Daoy (cell line): Measurements from ENCODE around the gene CTDSP2. TPM values are rescaled to one million over a fixed set of nuclear protein-coding genes. Genes with fewer than 3 reads are reported as not detected.
"Not testable (repeated sequence)": the region's sequence is repeated elsewhere in the genome, so short reads cannot be mapped to it uniquely, and the experiment has no call there.

Experiments used
- DNase-seq: peaks from one replicate; pipeline ENCODE4 v3.0.0-alpha.2; 2015; ENCODE audit warnings: low read depth
- total RNA-seq: library from RNA; depleted of rRNA; stranded (reverse); fragments of >200 nt; shearing (Covaris generic); gene quantifications from 2 replicates; pipeline ENCODE4 v1.2.3, GENCODE V29; 2014

CTDSP2 gene
- total RNA-seq, 1 experiment from 2014 or later = 28.2 TPM

DNA sequence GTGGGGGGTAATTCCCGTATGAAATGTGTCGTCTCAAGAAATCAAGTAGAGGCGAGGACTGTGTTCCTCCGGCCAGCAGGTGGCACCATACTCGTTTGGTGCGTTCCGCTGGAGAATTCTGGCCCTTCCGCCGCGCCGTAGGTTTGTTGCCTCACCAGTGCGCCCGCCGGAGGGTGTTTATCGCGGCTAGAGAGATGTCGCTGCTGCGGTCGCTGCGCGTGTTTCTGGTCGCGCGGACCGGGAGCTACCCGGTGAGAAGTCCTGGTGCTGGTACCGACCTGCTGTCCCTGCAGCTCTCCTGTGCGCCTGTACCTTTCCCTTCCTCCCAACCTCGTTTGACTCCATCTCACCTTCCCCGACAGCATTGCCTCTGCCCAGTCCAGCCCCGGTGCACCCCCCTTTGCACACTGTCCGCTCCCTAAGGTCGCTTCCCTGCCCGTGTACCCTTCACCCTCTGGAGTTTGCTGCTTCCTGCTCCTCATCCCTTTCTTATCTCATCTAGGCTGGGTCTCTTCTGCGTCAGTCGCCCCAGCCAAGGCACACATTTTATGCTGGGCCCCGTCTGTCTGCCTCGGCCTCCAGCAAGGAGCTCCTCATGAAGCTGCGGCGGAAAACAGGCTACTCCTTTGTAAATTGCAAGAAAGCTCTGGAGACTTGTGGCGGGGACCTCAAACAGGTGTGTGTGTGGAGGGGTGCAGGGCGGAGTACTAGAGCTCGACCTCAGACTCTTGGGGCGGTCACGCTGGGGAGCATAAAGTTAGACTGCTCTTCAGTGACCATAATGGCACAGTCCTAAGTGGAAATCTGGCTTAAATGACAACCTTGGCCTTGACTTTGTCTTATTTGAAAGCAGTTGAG lies 63.7 kb downstream of the CTDSP2 start, which contains the start of gene TSFM:
TSS of gene TSFM (plus strand) at position 180 of the 858 bp plus-strand sequence. CDS start at position 195, 15 bp downstream.
- DNase-seq = peak; percentile 96

DNA sequence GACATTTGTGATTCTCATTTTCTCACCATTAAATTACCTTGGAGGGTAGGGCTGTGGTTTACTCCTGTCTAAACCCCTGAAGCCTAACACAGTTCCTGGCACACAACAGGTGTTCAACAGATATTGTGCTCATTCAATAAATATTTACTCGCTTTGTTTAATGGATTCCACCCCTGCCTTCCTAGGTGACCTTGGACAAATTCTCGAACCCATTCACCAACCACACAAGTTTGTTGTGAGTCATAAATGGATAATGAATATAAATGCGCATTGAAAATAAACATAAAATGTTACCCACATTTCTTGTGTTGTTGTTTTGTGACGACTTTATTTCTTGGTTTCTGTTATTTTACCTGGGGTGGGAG lies 64.3 kb downstream of the CTDSP2 start:
- DNase-seq = no peak

DNA sequence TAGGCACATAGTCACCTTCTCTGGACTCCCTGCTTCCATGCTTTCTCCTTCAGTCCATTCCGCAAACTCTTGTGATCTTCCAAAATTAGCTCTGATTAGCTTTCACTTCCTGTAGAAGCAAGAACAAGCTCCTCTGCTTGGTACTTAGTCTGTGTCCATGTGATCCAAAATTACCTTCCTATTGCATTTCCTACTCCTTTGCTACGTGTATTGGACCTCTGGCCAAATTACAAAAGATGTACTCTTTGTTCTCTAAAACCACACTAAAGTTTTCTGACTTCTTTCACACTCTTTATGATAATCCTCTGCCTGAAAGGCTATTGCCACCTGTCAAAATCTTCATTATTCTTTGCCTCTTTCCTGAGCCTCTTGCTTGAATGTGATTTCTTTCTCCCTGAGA lies 64.7 kb downstream of the CTDSP2 start:
- DNase-seq = no peak

DNA sequence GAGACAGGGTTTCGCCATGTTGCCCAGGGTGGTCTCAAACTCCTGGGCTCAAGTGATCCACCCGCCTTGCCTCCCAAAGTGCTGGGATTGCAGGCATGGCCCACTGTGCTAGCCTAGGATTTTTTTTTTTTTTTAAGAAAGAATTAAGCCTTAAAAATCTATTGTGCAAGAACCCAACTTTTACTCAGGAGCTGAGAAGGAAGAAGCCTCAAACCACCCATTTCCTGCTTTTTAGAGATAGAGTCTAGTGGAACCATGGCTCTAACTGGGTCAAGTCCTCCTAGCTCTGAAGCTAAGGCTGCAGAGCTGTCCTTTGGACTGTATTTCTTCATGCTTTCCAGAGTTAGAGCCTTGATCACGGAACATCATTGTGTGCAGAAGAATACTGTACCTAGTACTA lies 65.3 kb downstream of the CTDSP2 start:
- no peak for DNase-seq

DNA sequence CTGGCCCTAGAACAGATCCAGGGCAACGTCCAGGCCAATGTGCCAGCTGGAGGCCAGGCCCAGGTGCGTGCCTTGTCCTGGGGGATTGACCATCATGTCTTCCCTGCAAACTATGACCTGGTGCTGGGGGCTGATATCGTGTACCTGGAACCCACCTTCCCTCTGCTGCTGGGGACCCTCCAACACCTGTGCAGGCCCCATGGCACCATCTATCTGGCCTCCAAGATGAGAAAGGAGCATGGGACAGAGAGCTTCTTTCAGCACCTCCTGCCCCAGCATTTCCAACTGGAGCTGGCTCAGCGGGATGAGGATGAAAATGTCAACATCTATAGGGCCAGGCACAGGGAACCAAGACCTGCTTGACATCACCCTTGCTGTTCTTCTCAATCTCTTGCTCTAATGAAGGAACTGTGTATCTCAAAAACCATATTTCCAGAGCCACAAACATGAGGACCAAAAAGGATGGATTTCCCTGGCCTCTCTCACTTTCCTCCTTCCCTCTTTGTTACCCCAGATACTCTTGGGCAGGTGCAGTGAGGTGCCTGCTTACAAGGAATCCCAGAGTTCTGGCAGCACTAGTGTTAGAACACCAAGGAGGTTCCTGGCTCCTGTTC lies 66.1 kb downstream of the CTDSP2 start:
- DNase-seq = no peak

DNA sequence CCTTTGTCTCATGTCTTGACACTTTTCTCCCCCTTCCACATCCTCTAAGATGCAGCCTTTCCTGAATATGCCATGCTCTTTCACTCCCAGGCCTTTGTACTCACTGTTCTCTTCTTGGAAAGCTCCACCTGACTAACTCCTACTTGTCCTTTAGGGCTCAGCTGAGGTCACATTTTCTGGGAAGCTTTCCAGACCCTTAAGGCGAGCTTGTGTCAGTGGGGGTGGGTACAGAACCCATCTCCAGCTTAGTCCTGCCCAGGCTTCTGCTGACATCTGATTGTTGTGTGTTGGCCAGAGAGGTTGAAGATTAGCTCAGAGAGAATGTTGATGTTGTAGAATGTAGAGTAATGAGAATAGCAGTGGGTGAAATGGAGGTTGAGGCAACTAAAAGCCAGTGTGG lies 66.8 kb downstream of the CTDSP2 start:
- no peak for DNase-seq

DNA sequence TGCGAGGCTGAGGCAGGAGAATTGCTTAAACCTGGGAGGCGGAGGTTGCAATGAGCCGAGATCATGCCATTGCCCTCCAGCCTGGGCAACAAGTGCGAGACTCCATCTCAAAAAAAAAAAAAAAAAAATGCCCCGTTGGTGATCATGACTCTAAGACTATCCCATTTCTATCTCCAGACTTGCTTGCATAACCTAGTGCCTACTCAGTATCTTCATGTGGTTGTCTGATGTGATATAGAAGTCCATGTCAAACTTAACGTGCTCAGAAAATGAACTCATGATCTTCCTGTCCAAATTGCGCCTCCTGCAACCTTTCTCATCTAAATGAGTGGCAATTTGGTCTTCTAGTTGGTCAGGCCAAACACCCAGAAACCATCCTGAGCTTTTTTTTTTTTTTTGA lies 68.6 kb downstream of the CTDSP2 start:
- no peak for DNase-seq

DNA sequence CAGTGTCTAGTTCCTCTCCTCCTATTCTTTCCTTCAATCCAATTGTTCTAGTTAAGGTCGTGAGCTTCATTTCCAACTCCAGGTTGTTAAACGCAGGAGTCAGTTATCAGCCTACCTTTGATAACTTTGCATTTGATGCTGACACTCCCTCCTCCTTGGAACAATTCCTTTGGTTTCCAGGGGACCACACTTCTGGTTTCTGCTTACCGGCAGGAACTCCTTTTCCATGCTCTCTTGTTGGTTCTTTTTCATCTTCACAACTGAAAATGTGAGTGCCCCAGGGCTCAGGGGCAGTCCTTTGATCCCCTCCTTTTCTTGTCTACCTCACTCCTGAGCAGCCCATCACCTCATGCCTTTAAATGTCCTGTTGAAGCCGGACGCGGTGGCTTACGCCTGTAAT lies 69.2 kb downstream of the CTDSP2 start:
- DNase-seq = no peak

DNA sequence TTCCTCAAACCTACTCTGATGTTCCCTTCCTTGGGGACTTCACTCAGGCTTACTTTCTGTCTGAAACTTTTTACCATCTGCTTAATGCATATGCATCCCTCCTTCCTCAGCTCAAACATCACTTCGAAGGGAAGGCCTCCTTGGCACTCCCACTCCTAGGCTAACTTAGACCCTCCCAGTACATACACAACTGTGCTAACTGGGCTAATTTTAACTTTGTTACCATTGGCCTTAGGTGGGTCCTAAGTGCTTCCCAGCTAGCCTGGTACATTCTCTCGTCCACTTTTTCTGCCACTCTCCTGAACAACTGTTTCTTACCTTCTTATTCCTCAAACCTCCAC lies 70.3 kb downstream of the CTDSP2 start:
- DNase-seq = no peak

DNA sequence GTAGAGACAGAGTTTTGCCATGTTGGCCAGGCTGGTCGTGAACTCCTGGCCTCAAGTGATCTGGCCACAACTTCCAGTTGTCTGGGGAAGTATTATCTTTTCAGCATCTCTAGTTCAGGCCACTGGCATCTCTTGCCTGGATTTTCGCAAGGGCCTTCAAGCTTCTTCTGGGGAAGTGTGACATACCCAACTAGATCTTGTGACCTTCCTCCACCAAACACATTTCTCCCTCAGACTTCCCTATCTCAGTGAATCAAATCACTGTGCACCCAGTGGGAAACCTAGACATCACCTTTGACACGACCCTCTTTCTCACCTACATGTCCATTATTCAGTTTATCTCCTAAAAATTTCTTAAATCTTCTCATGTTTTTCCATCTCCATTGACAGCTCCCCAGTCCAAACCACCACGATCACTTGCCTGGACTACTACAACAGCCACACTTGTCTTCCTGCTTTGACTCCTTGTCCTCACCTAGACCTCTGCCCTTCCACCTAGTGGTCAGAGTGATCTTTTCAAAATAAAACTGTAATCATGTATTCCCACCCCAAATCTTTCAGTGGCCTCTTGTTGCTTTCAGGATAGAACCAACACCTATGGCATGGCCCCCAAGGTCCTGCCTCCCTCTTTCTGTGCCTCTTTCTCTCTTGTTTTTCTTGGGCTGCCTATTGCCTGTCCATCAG lies 70.8 kb downstream of the CTDSP2 start:
- DNase-seq = no peak

DNA sequence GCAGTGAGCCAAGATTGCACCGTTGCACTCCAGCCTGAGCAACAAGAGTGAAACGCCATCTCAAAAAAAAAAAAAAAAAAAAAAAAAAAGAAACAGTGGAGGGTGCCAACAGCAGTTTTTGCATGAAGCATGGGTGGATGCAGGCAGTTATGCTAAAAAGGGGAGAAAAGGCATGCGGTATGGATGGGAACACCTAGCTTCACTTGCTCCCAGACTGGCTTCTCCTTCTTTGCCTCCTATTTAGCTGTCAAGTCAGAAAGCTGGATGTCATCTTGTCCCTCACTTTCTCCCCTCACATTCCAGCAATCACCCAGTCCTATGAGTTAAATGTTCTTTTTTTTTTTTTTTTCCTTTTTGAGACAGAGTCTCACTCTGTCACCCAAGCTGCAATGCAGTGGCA lies 71.5 kb downstream of the CTDSP2 start:
- DNase-seq = no peak

DNA sequence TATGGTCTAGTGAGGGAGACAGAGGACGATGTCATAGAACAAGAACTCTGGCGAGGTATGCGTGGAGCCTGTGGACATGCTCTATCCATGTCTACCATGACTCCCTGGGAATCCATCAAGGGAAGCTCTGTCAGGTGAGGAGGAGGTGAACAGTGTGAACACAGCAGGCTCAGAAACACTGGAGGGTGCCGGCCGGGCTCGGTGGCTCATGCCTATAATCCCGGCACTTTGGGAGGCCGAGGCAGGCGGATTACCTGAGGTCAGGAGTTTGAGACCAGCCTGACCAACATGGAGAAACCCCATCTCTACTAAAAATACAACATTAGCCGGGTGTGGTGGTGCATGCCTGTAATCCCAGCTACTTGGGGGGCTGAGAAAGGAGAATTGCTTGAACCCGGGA lies 71.9 kb downstream of the CTDSP2 start:
- not testable (repeated sequence) for DNase-seq

DNA sequence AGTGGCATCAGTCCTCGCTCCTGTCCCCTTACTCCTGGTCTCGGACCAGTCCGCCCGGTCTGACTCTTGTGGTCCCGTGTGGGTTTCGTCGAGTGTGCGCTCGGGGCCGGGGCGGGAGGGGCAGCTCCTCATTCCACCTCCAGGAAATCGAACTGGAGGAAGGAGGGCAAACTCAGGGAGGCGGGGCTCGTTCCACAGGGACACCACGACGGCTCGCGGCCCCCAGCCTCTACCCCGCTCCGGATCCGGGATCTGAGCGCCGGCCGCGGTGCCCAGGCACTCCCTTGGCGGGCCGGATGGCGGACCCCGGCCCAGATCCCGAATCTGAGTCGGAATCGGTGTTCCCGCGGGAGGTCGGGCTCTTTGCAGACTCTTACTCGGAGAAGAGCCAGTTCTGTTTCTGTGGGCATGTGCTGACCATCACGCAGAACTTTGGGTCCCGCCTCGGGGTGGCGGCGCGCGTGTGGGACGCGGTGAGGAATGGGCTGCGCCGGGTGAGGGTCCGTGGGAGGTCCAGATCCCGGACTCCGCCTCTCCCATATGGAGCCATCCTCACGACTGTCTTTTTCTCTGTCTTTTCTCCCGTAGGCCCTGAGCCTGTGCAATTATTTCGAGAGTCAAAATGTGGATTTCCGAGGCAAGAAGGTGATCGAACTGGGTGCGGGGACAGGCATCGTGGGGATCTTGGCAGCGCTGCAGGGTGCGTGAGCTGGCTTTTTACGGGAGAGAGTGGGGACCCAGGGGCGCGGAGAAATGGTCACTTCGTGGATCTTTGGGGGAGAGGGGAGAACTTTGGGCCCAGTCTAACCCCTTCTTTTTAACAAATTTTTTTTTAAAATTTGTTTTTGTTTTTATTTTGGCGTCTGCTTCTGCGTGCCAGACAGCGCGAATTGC lies 73.9 kb downstream of the CTDSP2 start, which contains the start of gene EEF1AKMT3:
TSS of gene EEF1AKMT3 (plus strand) at position 186 of the 894 bp plus-strand sequence. CDS start at position 297, 111 bp downstream.
- DNase-seq = peak; percentile 72

DNA sequence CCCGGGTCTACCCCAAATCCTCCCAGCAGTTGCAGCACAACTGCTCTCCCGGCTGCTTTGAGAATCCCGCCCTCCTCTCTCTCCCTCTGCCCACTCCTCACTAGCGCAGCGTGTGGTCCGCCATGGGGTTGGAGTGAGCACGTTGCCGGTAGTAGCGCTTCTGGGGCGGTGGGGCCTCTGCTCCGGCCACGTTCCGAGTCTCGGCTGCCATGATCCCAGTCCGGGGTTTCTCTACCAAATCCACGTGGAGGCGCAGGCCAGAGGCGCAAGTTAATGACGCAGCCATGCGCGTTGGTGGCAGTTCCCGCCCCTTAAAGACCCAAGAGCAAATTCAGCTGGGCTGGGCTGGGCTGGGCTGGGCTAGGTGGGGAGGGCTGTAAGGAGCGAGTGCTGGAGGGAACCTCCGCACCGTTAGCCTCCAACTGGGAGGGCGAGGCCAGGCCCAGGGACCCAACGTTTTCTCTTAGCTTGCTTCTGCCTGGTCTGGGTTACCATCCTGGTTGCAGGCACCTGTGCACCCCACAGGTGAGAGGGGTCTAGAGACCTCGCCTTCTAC lies 74.6 kb downstream of the CTDSP2 start, which contains the start of gene METTL1:
TSS of gene METTL1 (minus strand) at position 233 of the 556 bp plus-strand sequence. CDS start at position 211, 22 bp downstream.
- peak; percentile 99 for DNase-seq

DNA sequence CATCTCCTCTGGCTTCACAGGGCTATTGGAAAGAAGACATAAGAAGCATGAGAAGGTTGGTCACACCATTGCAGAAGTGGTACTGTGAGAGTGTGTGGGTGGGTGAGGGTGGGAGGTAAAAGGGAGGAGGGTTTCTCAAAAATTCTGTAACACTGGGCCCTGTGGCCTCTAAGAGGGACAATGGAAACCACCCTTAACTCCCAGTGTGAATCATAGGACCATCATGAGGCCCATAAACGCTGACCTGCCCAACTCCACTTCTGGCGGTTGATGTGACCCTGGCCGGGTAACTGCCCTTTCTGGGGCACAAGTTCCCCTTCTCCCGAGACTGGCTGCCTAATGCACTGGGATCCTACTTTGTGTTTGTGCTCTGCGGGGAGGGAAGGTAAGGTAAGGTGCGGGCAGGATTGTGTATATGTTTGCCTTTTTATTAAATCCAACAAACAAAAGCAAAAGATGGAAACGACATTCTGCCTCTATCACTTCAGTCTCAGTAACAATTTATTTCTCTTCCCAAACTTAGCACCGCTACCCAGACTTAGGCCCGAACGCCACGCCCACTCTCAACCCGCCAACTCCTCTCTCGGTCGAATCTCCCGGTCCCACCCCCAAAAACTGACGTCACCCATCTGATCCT lies 75.2 kb downstream of the CTDSP2 start:
- DNase-seq = peak; percentile 96

DNA sequence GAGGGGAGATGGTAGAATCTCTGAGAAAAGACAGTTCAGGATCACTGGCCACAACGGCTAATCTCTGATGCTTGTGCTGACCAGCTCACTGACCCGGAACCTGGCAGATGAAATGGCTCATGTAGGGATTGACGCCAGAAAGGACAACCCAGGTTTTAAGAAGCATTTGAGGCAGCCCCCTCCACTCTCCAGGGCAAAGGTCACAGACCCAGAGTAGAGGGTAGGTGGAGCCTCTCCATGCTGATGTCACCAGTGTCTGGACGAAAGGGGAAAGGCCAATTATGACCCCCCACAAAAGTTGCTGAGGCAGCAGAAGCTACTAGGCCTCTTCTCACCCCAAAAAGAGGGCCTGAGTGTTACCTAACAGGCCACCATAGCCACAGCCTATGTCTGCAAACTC lies 75.8 kb downstream of the CTDSP2 start:
- no peak for DNase-seq
